Trophoblast cell (in vitro differentiated cells and primary cell): ENCODE results near the gene SERPINB8.
A peak's percentile ranks its signal among the peaks of the same experiment; 100 is the strongest.
"Not testable (repeated sequence)": the region's sequence is repeated elsewhere in the genome, so short reads cannot be mapped to it uniquely, and the experiment has no call there.

Source experiments
- DNase-seq, 2 donors: peaks; one replicate each; pipeline ENCODE4 v3.0.0-alpha.2; 2016
- H2AFZ ChIP-seq: 2 replicates; pipeline ENCODE4 v1.6.1; 2013; ENCODE audit warnings: low read length, moderate library complexity, mild to moderate bottlenecking; ENCODE audit not compliant: insufficient read depth, poor library complexity
- H2AK5ac ChIP-seq: 2 replicates; pipeline ENCODE4 v1.6.1; 2013; ENCODE audit warnings: mild to moderate bottlenecking, low read length
- H2BK120ac ChIP-seq: 2 replicates; pipeline ENCODE4 v1.6.1; 2013; ENCODE audit warnings: low read length, mild to moderate bottlenecking, moderate library complexity; ENCODE audit not compliant: insufficient read depth, poor library complexity
- H2BK12ac ChIP-seq: 2 replicates; pipeline ENCODE4 v1.6.1; 2013; ENCODE audit warnings: mild to moderate bottlenecking, low read length, moderate library complexity
- H2BK5ac ChIP-seq: 2 replicates; pipeline ENCODE4 v1.6.1; 2013; ENCODE audit warnings: low read length, low read depth, moderate library complexity, mild to moderate bottlenecking; ENCODE audit not compliant: poor library complexity
- H3K14ac ChIP-seq: 2 replicates; pipeline ENCODE4 v1.6.1; 2013; ENCODE audit warnings: mild to moderate bottlenecking, low read length
- H3K18ac ChIP-seq: 2 replicates; pipeline ENCODE4 v1.6.1; 2013; ENCODE audit warnings: mild to moderate bottlenecking, low read length
- H3K23ac ChIP-seq: 2 replicates; pipeline ENCODE4 v1.6.1; 2013; ENCODE audit warnings: low read length
- H3K27ac ChIP-seq: 2 replicates; pipeline ENCODE4 v1.5.1; 2013; ENCODE audit warnings: low read depth, mild to moderate bottlenecking, inconsistent platforms, low read length, moderate library complexity
- H3K27me3 ChIP-seq: 2 replicates; pipeline ENCODE4 v1.6.1; 2013; ENCODE audit warnings: inconsistent platforms, mild to moderate bottlenecking, low read length, moderate library complexity; ENCODE audit not compliant: insufficient read depth
- H3K36me3 ChIP-seq, 2 experiments: 1 replicate in 1 of 2; 2 replicates in 1 of 2; pipeline ENCODE4 v1.6.1; 2013; ENCODE audit warnings: low read length in 2 of 2, mild to moderate bottlenecking in 2 of 2, moderate library complexity in 1 of 2; ENCODE audit not compliant: insufficient read depth in 2 of 2, control insufficient read depth in 1 of 2
- H3K4ac ChIP-seq: 2 replicates; pipeline ENCODE4 v1.6.1; 2013; ENCODE audit warnings: low read depth, mild to moderate bottlenecking, low read length, moderate library complexity
- H3K4me1 ChIP-seq, 2 experiments: 1 replicate in 1 of 2; 2 replicates in 1 of 2; pipeline ENCODE4 v1.6.1; 2013; ENCODE audit warnings: low read length in 2 of 2, mild to moderate bottlenecking in 2 of 2, moderate library complexity in 1 of 2; ENCODE audit not compliant: insufficient read depth in 2 of 2, control insufficient read depth in 1 of 2
- H3K4me2 ChIP-seq: 2 replicates; pipeline ENCODE4 v1.6.1; 2013; ENCODE audit warnings: inconsistent platforms, mild to moderate bottlenecking, low read length, moderate library complexity
- H3K4me3 ChIP-seq: 2 replicates; pipeline ENCODE4 v1.5.1; 2013; ENCODE audit warnings: mild to moderate bottlenecking, low read depth, low read length, inconsistent platforms
- H3K79me1 ChIP-seq: one replicate; pipeline ENCODE4 v1.6.1; 2013; ENCODE audit warnings: low read length
- H3K79me2 ChIP-seq: 2 replicates; pipeline ENCODE4 v1.6.1; 2013; ENCODE audit warnings: low read length, mild to moderate bottlenecking; ENCODE audit not compliant: control insufficient read depth, insufficient read depth, poor library complexity
- H3K9ac ChIP-seq: 2 replicates; pipeline ENCODE4 v1.6.1; 2013; ENCODE audit warnings: mild to moderate bottlenecking, low read length
- H3K9me3 ChIP-seq: 2 replicates; pipeline ENCODE4 v1.6.1; 2013; ENCODE audit warnings: low read depth, mild to moderate bottlenecking, control low read depth, inconsistent platforms, low read length; ENCODE audit not compliant: insufficient read depth
- H4K12ac ChIP-seq: 2 replicates; pipeline ENCODE4 v1.6.1; 2013; ENCODE audit warnings: low read depth, mild to moderate bottlenecking, low read length, moderate library complexity
- H4K8ac ChIP-seq: 2 replicates; pipeline ENCODE4 v1.6.1; 2013; ENCODE audit warnings: low read depth, mild to moderate bottlenecking, low read length, moderate library complexity
- H4K91ac ChIP-seq: one replicate; pipeline ENCODE4 v1.6.1; 2013; ENCODE audit warnings: low read depth, mild to moderate bottlenecking, low read length, moderate library complexity
- WGBS: extraction: QIAGEN DNeasy Blood & Tissue Kit; methylation state at CpG from one replicate; pipeline ENCODE4 v1.1.7; 2013; ENCODE audit warnings: missing lambda C conversion rate; ENCODE audit not compliant: insufficient read length, insufficient coverage; ENCODE audit errors: extremely low coverage; 5-methylcytosine and 5-hydroxymethylcytosine counted together

Gene SERPINB8

GRCh38 chr18:63929369-63929768 lies 40.5 kb upstream of the SERPINB8 start:
- H3K9ac ChIP-seq, H3K23ac ChIP-seq, H4K8ac ChIP-seq, H3K14ac ChIP-seq, H2AFZ ChIP-seq, H2BK120ac ChIP-seq, H3K4ac ChIP-seq, H3K79me2 ChIP-seq, H2BK5ac ChIP-seq, H3K27me3 ChIP-seq, H3K27ac ChIP-seq, H3K4me1 ChIP-seq, H3K9me3 ChIP-seq, H3K4me2 ChIP-seq, H2AK5ac ChIP-seq, H2BK12ac ChIP-seq, H4K12ac ChIP-seq, H3K36me3 ChIP-seq, H3K18ac ChIP-seq, H3K79me1 ChIP-seq, H4K91ac ChIP-seq, H3K4me3 ChIP-seq, DNase-seq: not testable (repeated sequence)

- Histone ChIP-seq H3K18ac (no peak overlapping the region), H2AFZ (no peak overlapping the region), H2BK5ac (no peak overlapping the region), H4K12ac (no peak overlapping the region), H3K9me3 (no peaks in the 10 kb centered on the region), H3K27ac (no peak overlapping the region), H3K4me1 (no peaks in the 10 kb centered on the region), H3K36me3 (no peaks in the 10 kb centered on the region), H3K14ac (no peak overlapping the region), H3K27me3 (no peaks in the 10 kb centered on the region), H4K8ac (no peak overlapping the region), H3K4ac (no peak overlapping the region), H3K4me3 (no peak overlapping the region), H4K91ac (no peak overlapping the region), H2BK120ac (no peak overlapping the region), H3K4me2 (no peak overlapping the region), H3K23ac (no peak overlapping the region), H3K79me2 (no peaks in the 10 kb centered on the region), H2BK12ac (no peak overlapping the region), H2AK5ac (no peak overlapping the region), H3K9ac (no peak overlapping the region), H3K79me1 (no peaks in the 10 kb centered on the region)
- no peak for DNase-seq
- no CpG with 5 or more reads among the region's 3 CpGs for WGBS
Observed at GRCh38 chr18:63930773-63931354, 39.0 kb upstream of the SERPINB8 start.

GRCh38 chr18:63936156-63936931 lies 33.5 kb upstream of the SERPINB8 start:
- H4K8ac ChIP-seq, result peak overlapping the region; percentile 50
- peak overlapping the region; percentile 92 for H2AFZ ChIP-seq
- H3K9ac ChIP-seq, result no peak overlapping the region
- H2AK5ac ChIP-seq, result no peak overlapping the region
- H2BK12ac ChIP-seq, result no peak overlapping the region
- peak overlapping the region; percentile 67 for H3K4me3 ChIP-seq
- H3K18ac ChIP-seq, result no peak overlapping the region
- no peaks in the 10 kb centered on the region for H3K36me3 ChIP-seq
- H3K79me1 ChIP-seq, result no peaks in the 10 kb centered on the region
- H3K4me2 ChIP-seq, result peak overlapping the region; percentile 72
- no peak overlapping the region for H3K27ac ChIP-seq
- peak; percentile 82 to 92 for DNase-seq
- H3K79me2 ChIP-seq, result no peaks in the 10 kb centered on the region
- WGBS, result no CpG with 5 or more reads among the region's 54 CpGs
- no peak overlapping the region for H3K14ac ChIP-seq
- H4K91ac ChIP-seq, result no peak overlapping the region
- H2BK5ac ChIP-seq, result no peak overlapping the region
- H3K4me1 ChIP-seq, result no peaks in the 10 kb centered on the region
- no peaks in the 10 kb centered on the region for H3K9me3 ChIP-seq
- H3K23ac ChIP-seq, result no peak overlapping the region
- no peak overlapping the region for H3K4ac ChIP-seq
- no peaks in the 10 kb centered on the region for H3K27me3 ChIP-seq
- H2BK120ac ChIP-seq, result no peak overlapping the region
- H4K12ac ChIP-seq, result no peak overlapping the region

GRCh38 chr18:63936932-63937393 lies 32.9 kb upstream of the SERPINB8 start:
- H3K27ac ChIP-seq, result no peak overlapping the region
- WGBS, result no CpG with 5 or more reads among the region's 19 CpGs
- H3K4me2 ChIP-seq, result peak overlapping the region; percentile 72
- no peak overlapping the region for H2BK120ac ChIP-seq
- no peak for DNase-seq
- no peak overlapping the region for H3K9ac ChIP-seq
- H3K23ac ChIP-seq, result no peak overlapping the region
- no peak overlapping the region for H4K12ac ChIP-seq
- H3K4ac ChIP-seq, result no peak overlapping the region
- no peak overlapping the region for H4K91ac ChIP-seq
- no peaks in the 10 kb centered on the region for H3K9me3 ChIP-seq
- peak overlapping the region; percentile 67 for H3K4me3 ChIP-seq
- no peaks in the 10 kb centered on the region for H3K36me3 ChIP-seq
- H2BK12ac ChIP-seq, result no peak overlapping the region
- no peak overlapping the region for H4K8ac ChIP-seq
- H3K14ac ChIP-seq, result no peak overlapping the region
- no peak overlapping the region for H2BK5ac ChIP-seq
- no peaks in the 10 kb centered on the region for H3K79me2 ChIP-seq
- H3K4me1 ChIP-seq, result no peaks in the 10 kb centered on the region
- H3K18ac ChIP-seq, result no peak overlapping the region
- H3K27me3 ChIP-seq, result no peaks in the 10 kb centered on the region
- H3K79me1 ChIP-seq, result no peaks in the 10 kb centered on the region
- H2AFZ ChIP-seq, result no peak overlapping the region
- H2AK5ac ChIP-seq, result no peak overlapping the region
